Measurements from ENCODE around the gene MUCL3.
"Not testable (repeated sequence)": the region's sequence is repeated elsewhere in the genome, so short reads cannot be mapped to it uniquely, and the experiment has no call there.

MUCL3 gene

DNA sequence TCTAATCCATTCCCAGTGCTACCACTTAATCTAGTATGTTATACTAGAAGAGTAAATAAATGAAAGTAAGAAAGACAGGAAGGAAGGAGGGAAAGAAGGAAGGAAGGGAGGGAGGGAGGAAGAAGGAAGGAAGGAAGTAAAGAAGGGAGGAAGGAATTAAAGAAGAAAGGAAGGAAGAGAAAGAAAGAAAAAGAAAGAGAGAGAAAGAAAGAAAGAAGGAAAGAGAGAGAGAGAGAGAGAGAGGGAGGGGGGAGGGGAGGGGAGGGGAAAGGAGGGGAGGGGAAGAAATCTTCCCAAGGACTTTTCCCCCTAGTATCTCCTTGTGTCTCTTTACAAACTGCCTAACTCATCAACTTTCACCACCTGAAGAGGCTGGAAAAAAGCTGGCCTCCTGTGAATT, 21.9 kb downstream of the MUCL3 start:
- Histone ChIP-seq H3K27ac (ENCODE audit: low read depth, low read length, severe bottlenecking) (no peak overlapping the region), H3K36me3 (ENCODE audit: control insufficient read depth, insufficient read depth, low read length) (no peaks in the 10 kb centered on the region), H3K9me3 (ENCODE audit: control insufficient read depth, low read length) (no peaks in the 10 kb centered on the region), H3K4me3 (ENCODE audit: extremely low read depth, insufficient read depth, low read length, poor library complexity, severe bottlenecking) (no peak overlapping the region), H3K4me1 (ENCODE audit: control insufficient read depth, insufficient read depth, low read length, poor library complexity, severe bottlenecking) (peaks cover 3% of the 10 kb centered on the region)

DNA sequence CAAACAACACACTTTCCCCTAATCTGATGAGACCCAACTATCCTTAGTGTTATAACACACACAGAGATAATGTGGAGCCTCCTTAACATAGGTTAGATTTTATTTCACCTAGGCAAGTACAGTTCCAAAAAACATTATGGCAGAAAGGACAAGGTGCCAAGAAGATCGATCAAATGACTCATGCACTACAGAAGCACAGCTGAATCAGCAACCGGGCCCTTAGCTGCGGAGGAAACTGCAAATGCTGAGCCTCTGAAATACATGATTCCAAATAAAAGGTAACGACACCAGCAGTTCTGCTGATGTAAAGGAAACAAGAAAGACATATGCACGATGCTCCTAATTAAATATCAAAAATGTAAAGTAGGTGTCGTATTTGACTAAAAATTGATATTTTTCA, 22.9 kb downstream of the MUCL3 start:
- 93 to 97% methylated on average over 4 to 6 of the region's 6 CpGs for WGBS, 2 experiments (ENCODE audit: insufficient coverage in 2 of 2)
- H3K27ac ChIP-seq (ENCODE audit: low read depth, low read length, severe bottlenecking): no peak overlapping the region
- H3K4me1 ChIP-seq (ENCODE audit: control insufficient read depth, insufficient read depth, low read length, poor library complexity, severe bottlenecking): no peaks in the 10 kb centered on the region
- H3K4me3 ChIP-seq (ENCODE audit: extremely low read depth, insufficient read depth, low read length, poor library complexity, severe bottlenecking): no peak overlapping the region
- no peaks in the 10 kb centered on the region for H3K9me3 ChIP-seq (ENCODE audit: control insufficient read depth, low read length)
- no peaks in the 10 kb centered on the region for H3K36me3 ChIP-seq (ENCODE audit: control insufficient read depth, insufficient read depth, low read length)

DNA sequence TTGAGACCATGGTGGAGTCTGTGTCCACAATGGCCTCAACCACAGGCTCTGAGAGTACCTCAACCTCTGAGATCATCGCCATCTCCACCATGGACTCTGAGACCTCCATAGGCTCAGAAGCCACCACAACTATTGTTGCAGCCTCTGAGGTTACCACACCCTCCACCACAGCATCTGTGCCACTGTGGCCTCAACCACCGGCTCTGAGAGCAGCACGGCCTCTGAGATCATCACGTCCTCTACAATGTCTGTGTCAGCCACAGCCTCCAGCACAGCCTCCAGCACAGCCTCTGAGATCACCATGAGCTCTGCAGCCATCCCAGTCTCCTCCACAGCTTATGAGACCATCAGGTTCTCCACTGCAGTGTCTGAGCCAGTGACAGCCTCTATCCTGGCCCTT, 23.3 kb downstream of the MUCL3 start:
- 94 to 96% methylated on average over 4 of the region's 4 CpGs for WGBS, 2 experiments (ENCODE audit: insufficient coverage in 2 of 2)
- H3K4me3 ChIP-seq (ENCODE audit: extremely low read depth, insufficient read depth, low read length, poor library complexity, severe bottlenecking): no peak overlapping the region

DNA sequence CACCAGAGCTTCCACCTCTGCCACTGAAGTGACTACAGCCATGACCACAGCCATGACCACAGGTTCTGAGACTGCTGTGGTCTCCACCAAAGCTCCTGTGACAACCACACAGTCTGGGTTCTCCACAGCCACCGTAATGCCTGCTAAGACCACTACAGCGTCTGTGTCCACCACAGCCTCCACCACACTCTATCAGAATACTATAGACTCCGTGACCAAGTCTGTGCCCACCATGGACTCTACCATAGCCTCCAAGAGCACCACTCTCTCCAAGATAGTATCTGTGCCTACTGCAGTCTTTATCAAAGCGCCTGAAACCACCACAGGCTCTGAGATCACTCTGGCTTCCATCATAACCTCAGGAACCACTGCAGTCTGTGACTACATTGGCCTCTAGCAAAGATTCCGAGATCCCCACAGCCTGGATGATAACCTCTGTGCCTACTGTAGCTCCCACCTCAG, 24.4 kb downstream of the MUCL3 start:
- Histone ChIP-seq H3K27ac (ENCODE audit: low read depth, low read length, severe bottlenecking) (no peak overlapping the region), H3K4me3 (ENCODE audit: extremely low read depth, insufficient read depth, low read length, poor library complexity, severe bottlenecking) (no peak overlapping the region), H3K9me3 (ENCODE audit: control insufficient read depth, low read length) (no peaks in the 10 kb centered on the region), H3K4me1 (ENCODE audit: control insufficient read depth, insufficient read depth, low read length, poor library complexity, severe bottlenecking) (no peaks in the 10 kb centered on the region), H3K36me3 (ENCODE audit: control insufficient read depth, insufficient read depth, low read length) (no peaks in the 10 kb centered on the region)
- whole genome bisulfite sequencing, 2 experiments (ENCODE audit: insufficient coverage in 2 of 2): 86 to 92% methylated on average over 5 of the region's 5 CpGs

More for the DNA sequence above, 23.3 kb downstream of the MUCL3 start:
- no peaks in the 10 kb centered on the region for H3K36me3 ChIP-seq (ENCODE audit: control insufficient read depth, insufficient read depth, low read length)
- no peaks in the 10 kb centered on the region for H3K4me1 ChIP-seq (ENCODE audit: control insufficient read depth, insufficient read depth, low read length, poor library complexity, severe bottlenecking)
- no peaks in the 10 kb centered on the region for H3K9me3 ChIP-seq (ENCODE audit: control insufficient read depth, low read length)
- H3K27ac ChIP-seq (ENCODE audit: low read depth, low read length, severe bottlenecking): no peak overlapping the region

DNA sequence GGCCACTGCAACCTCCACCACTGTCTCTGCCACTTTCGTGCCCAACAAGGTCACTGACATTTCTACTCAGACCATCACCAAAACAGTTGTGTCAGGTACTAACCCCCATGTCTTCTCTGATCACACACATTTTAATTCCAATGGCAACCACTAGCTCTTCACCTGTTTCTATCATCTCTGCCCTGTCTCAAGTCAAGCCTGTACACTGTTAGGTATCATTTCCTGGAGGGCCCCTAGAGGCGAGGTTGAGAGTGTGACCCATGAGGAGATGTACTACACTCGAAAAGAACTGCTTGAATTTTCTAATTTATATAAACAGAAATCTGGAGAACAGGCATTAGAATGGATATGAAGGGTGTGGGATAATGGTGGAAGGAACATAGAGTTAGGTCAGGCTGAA, 25.4 kb downstream of the MUCL3 start:
- no peaks in the 10 kb centered on the region for H3K36me3 ChIP-seq (ENCODE audit: control insufficient read depth, insufficient read depth, low read length)
- no peaks in the 10 kb centered on the region for H3K9me3 ChIP-seq (ENCODE audit: control insufficient read depth, low read length)
- no peak overlapping the region for H3K4me3 ChIP-seq (ENCODE audit: extremely low read depth, insufficient read depth, low read length, poor library complexity, severe bottlenecking)
- H3K4me1 ChIP-seq (ENCODE audit: control insufficient read depth, insufficient read depth, low read length, poor library complexity, severe bottlenecking): no peaks in the 10 kb centered on the region
- whole genome bisulfite sequencing, 2 experiments (ENCODE audit: insufficient coverage in 2 of 2): 79 to 96% methylated on average over 2 to 3 of the region's 3 CpGs
- H3K27ac ChIP-seq (ENCODE audit: low read depth, low read length, severe bottlenecking): no peak overlapping the region

DNA sequence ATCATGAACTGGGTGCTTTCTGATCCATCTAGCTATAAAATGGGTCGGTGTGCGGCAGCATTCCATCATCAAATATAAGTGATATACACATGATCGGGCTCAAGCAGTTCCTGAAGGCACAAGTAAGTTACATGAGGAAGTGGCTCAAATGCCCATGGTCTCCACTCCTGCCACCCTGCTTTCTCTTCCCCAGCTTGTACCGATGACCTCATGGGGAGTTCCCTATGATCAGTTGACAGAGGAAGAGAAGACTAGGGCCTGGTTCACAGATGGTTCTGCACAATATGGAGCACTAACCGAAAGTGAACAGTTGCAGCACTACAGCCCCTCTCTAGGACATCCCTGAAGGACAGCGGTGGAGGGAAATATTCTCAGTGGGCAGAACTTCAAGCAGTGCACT, 28.4 kb downstream of the MUCL3 start:
- H3K4me1 ChIP-seq (ENCODE audit: control insufficient read depth, insufficient read depth, low read length, poor library complexity, severe bottlenecking); H3K36me3 ChIP-seq (ENCODE audit: control insufficient read depth, insufficient read depth, low read length); H3K4me3 ChIP-seq (ENCODE audit: extremely low read depth, insufficient read depth, low read length, poor library complexity, severe bottlenecking); H3K9me3 ChIP-seq (ENCODE audit: control insufficient read depth, low read length); H3K27ac ChIP-seq (ENCODE audit: low read depth, low read length, severe bottlenecking): not testable (repeated sequence)
- 96 to 100% methylated on average over 3 to 4 of the region's 6 CpGs for WGBS, 2 experiments (ENCODE audit: insufficient coverage in 2 of 2)

DNA sequence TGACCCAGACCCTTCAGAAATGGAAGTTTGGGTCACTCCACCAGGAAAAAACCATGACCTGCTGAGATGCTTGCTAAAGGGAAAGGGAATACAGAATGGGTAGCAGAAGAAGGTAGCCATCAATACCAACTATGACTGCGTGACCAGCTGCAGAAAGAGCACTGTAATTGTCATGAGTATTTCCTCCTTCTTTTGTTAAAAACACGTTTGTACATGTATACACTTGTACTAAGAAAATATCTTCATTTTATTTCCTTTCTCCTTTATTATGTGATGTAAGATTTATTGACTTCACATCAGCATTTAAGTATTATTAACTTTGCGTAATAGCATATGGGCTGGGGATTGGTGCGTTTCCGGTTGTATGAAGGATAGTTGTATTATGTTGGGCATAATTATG, 30.2 kb downstream of the MUCL3 start:
- Histone ChIP-seq H3K4me1 (ENCODE audit: control insufficient read depth, insufficient read depth, low read length, poor library complexity, severe bottlenecking) (no peaks in the 10 kb centered on the region), H3K9me3 (ENCODE audit: control insufficient read depth, low read length) (no peaks in the 10 kb centered on the region), H3K36me3 (ENCODE audit: control insufficient read depth, insufficient read depth, low read length) (no peaks in the 10 kb centered on the region), H3K27ac (ENCODE audit: low read depth, low read length, severe bottlenecking) (no peak overlapping the region), H3K4me3 (ENCODE audit: extremely low read depth, insufficient read depth, low read length, poor library complexity, severe bottlenecking) (no peak overlapping the region)
- 92 to 100% methylated on average over 2 to 4 of the region's 5 CpGs for WGBS, 2 experiments (ENCODE audit: insufficient coverage in 2 of 2)

DNA sequence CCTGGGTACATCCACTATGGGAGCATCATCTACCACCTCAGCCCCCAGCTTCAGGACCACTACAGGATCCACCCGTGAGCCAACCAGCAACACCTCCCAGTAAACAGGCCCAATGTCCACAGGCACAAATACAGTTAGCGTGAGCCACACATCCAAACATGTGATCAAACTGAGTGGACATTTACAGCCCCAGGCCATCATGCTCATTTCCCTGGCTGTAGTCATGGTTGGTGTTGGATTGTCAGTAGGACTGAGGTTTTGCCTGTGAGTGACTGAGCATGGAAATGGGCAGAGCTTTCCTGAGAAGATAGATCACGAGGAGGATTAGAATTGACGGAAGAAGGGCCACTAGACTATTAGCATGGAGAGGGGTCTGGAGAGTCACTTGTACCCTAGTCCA, 32.0 kb downstream of the MUCL3 start:
- H3K27ac ChIP-seq (ENCODE audit: low read depth, low read length, severe bottlenecking): no peak overlapping the region
- 90 to 94% methylated on average over 3 of the region's 4 CpGs for WGBS, 2 experiments (ENCODE audit: insufficient coverage in 2 of 2)
- H3K4me3 ChIP-seq (ENCODE audit: extremely low read depth, insufficient read depth, low read length, poor library complexity, severe bottlenecking): no peak overlapping the region
- no peaks in the 10 kb centered on the region for H3K4me1 ChIP-seq (ENCODE audit: control insufficient read depth, insufficient read depth, low read length, poor library complexity, severe bottlenecking)
- no peaks in the 10 kb centered on the region for H3K36me3 ChIP-seq (ENCODE audit: control insufficient read depth, insufficient read depth, low read length)
- H3K9me3 ChIP-seq (ENCODE audit: control insufficient read depth, low read length): no peaks in the 10 kb centered on the region

DNA sequence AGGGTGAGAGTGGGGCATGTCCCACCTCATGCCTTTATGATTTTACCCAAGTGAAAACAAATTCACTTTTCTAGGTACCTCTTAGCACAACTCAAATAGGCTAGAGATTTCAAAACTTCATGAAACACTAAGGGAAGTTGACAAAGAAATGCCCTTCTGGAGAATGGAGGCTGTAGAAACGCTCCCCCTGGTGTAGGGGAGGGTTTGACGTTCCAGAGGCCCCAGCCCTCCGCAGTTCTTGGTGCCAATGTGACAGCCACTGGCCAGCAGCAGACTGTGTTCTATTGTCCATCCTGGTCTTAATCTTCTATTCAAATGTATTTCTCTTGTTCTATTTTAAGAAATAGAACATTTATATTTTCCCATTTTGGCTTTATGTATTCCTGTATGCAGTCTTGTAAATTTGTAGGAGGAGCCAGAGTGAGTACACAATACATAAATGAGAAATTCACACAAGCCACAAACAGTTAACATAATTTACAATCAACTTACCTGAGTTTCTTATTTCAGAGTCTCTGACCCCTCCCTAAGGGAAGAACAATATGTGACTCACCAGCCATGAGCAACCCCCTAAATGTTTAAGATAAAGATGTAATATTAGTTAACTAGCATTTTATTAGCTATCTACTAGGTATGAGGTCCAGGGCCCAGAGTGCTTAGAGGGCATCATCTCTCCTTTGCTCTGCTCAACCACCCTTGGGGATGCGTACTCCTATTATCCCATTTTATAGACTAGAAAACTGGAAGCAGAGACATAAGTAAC, 33.9 kb downstream of the MUCL3 start:
- Histone ChIP-seq H3K4me1 (ENCODE audit: control insufficient read depth, insufficient read depth, low read length, poor library complexity, severe bottlenecking) (no peaks in the 10 kb centered on the region), H3K27ac (ENCODE audit: low read depth, low read length, severe bottlenecking) (no peak overlapping the region), H3K4me3 (ENCODE audit: extremely low read depth, insufficient read depth, low read length, poor library complexity, severe bottlenecking) (no peak overlapping the region), H3K9me3 (ENCODE audit: control insufficient read depth, low read length) (no peaks in the 10 kb centered on the region), H3K36me3 (ENCODE audit: control insufficient read depth, insufficient read depth, low read length) (no peaks in the 10 kb centered on the region)
- 76 to 100% methylated on average over 1 to 4 of the region's 4 CpGs for WGBS, 2 experiments (ENCODE audit: insufficient coverage in 2 of 2)

DNA sequence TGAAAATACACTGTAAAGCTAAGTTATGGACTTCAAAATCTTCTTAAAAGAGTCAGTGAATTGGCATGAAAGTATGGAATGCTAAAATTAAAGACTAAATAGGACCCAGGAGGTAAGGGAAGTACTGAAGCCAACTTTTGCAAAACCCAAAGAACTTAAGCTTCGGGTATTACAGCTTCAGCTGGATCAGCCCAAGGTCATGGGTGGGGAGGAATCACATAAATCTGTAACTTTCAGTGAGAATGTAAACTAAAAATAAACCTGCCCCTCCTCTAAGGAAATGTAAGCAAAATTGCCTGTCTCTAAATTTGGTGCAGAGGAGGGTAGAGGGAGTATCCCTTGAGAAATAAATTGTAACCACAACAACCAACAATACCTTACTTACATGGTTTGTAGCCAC, 38.4 kb downstream of the MUCL3 start:
- no peaks in the 10 kb centered on the region for H3K36me3 ChIP-seq (ENCODE audit: control insufficient read depth, insufficient read depth, low read length)
- no peak overlapping the region for H3K27ac ChIP-seq (ENCODE audit: low read depth, low read length, severe bottlenecking)
- no peak overlapping the region for H3K4me3 ChIP-seq (ENCODE audit: extremely low read depth, insufficient read depth, low read length, poor library complexity, severe bottlenecking)
- H3K9me3 ChIP-seq (ENCODE audit: control insufficient read depth, low read length): no peaks in the 10 kb centered on the region
- no peaks in the 10 kb centered on the region for H3K4me1 ChIP-seq (ENCODE audit: control insufficient read depth, insufficient read depth, low read length, poor library complexity, severe bottlenecking)
- WGBS, 2 experiments (ENCODE audit: insufficient coverage in 2 of 2): 100% methylated on average over 1 of the region's 1 CpG; no CpG with 5 or more reads in 1 of the 2 experiments

DNA sequence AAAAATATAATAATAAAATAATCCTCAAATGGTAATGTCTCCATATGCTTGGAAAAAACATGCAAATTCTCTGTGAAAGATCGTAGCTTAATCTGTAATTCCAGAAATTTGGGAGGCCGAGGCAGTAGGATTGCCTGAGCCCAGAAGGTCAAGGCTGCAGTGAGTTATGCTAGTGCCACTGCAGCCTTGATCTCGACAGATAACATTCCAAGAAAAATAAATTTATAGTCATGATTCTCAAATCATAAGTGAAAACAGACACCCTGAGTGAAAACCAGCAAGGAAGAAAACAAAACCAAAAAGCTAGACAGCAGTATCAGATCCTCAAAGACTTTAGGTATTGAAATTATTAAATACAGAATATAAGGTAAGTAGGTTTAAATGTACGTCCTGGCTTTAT, 38.9 kb downstream of the MUCL3 start:
- H3K36me3 ChIP-seq (ENCODE audit: control insufficient read depth, insufficient read depth, low read length): no peaks in the 10 kb centered on the region
- H3K9me3 ChIP-seq (ENCODE audit: control insufficient read depth, low read length): no peaks in the 10 kb centered on the region
- no peak overlapping the region for H3K27ac ChIP-seq (ENCODE audit: low read depth, low read length, severe bottlenecking)
- H3K4me1 ChIP-seq (ENCODE audit: control insufficient read depth, insufficient read depth, low read length, poor library complexity, severe bottlenecking): no peaks in the 10 kb centered on the region
- 81 to 100% methylated on average over 2 of the region's 4 CpGs for WGBS, 2 experiments (ENCODE audit: insufficient coverage in 2 of 2)
- H3K4me3 ChIP-seq (ENCODE audit: extremely low read depth, insufficient read depth, low read length, poor library complexity, severe bottlenecking): no peak overlapping the region

Data from mesodermal cell (in vitro differentiated cells).